ENCODE measurements around the gene SUCLG2. TPM values are rescaled to one million over a fixed set of nuclear protein-coding genes. Genes with fewer than 3 reads are reported as not detected.

Gene SUCLG2
- polyA plus RNA-seq, 2 of the 4 experiments (the other 2 are of a cell fraction) = 39.8 to 61.3 TPM

GRCh38 chr3:67493808-67494207 is 160.6 kb downstream of the SUCLG2 start:
- WGBS (ENCODE audit: missing lambda C conversion rate) = 92% methylated on average over 3 of the region's 3 CpGs
- FAIRE-seq (no peak), ATAC-seq (no peak), DNase-seq (ENCODE audit: low read depth in 1 of 2, low spot score in 1 of 2) (no peak)
- ChIA-PET POLR2A (no interaction called here), CTCF (no interaction called here)
- Histone ChIP-seq H3K4me2 (no peak overlapping the region), H3K4me3 (no peak overlapping the region), H3K4me1 (no peaks in the 10 kb centered on the region), H3K9me3 (no peaks in the 10 kb centered on the region), H3K27ac (no peak overlapping the region)
- no peak for TF ChIP-seq GATA3 (IDR thresholded peaks at IDR 0.05; ENCODE audit: borderline replicate concordance)
- TF ChIP-seq ELK1 (IDR thresholded peaks at IDR 0.05; ENCODE audit: low read depth, low read length) = no peak
- no peak for TF ChIP-seq PBX3 (IDR thresholded peaks at IDR 0.05)
- no peak for TF ChIP-seq CBX8 (IDR thresholded peaks at IDR 0.05)
- TF ChIP-seq KDM5A (IDR thresholded peaks at IDR 0.05) = no peak
- TF ChIP-seq BCL3 (IDR thresholded peaks at IDR 0.05) = no peak
- TF ChIP-seq POLR2AphosphoS2 (conservative IDR thresholded peaks at IDR 0.05; ENCODE audit: low read length) = no peak
- TF ChIP-seq ATOH8 (CRISPR knock-in tag; IDR thresholded peaks at IDR 0.05; ENCODE audit: low read depth) = no peak
- TF ChIP-seq CHD4 (IDR thresholded peaks at IDR 0.05; ENCODE audit: borderline replicate concordance) = no peak
- no peak for TF ChIP-seq HEYL (CRISPR knock-in tag; IDR thresholded peaks at IDR 0.05)
- TF ChIP-seq MAZ (IDR thresholded peaks at IDR 0.05; ENCODE audit: borderline replicate concordance, low read depth, low read length) = no peak
- no peak for TF ChIP-seq EP300 (IDR thresholded peaks at IDR 0.05)
- TF ChIP-seq FOSL2 (IDR thresholded peaks at IDR 0.05) = no peak
- no peak for TF ChIP-seq FOSL2 (CRISPR knock-in tag; IDR thresholded peaks at IDR 0.05)
- no peak for TF ChIP-seq CTCF (IDR thresholded peaks at IDR 0.05)
- TF ChIP-seq USF2 (IDR thresholded peaks at IDR 0.05) = no peak
- TF ChIP-seq NPAS2 (CRISPR knock-in tag; IDR thresholded peaks at IDR 0.05; ENCODE audit: borderline replicate concordance) = no peak

GRCh38 chr3:67490658-67491057 is 163.8 kb downstream of the SUCLG2 start:
- ATAC-seq = no peak
- 95% methylated on average over 1 of the region's 1 CpG for WGBS (ENCODE audit: missing lambda C conversion rate)

More at GRCh38 chr3:67490658-67491057, 163.8 kb downstream of the SUCLG2 start:
- H3K9me3 ChIP-seq = no peaks in the 10 kb centered on the region
- TF ChIP-seq HOXA7 (CRISPR knock-in tag; IDR thresholded peaks at IDR 0.05) = no peak
- H3K27ac ChIP-seq = no peak overlapping the region
- ChIA-PET CTCF (interaction anchor here (1.4 kb wide), 1 partner anchor 11 kb away, joined by 4 read pairs; no protein-coding TSS in a partner anchor), POLR2A (no interaction called here)
- H3K4me1 ChIP-seq = no peaks in the 10 kb centered on the region
- no peak for FAIRE-seq
- no peak for DNase-seq (ENCODE audit: low read depth in 1 of 2, low spot score in 1 of 2)
- no peak overlapping the region for H3K4me2 ChIP-seq
- no peak overlapping the region for H3K4me3 ChIP-seq
